H1 (cell line): ENCODE measurements around the gene ENTPD1. TPM values are rescaled to one million over a fixed set of nuclear protein-coding genes. Genes with fewer than 3 reads are reported as not detected.

Experiments
- CBX8 ChIP-seq: fragments of 300-800, 300-1000 bp; sonication (generic); IDR thresholded peaks from 2 replicates; pipeline ENCODE4 v1.7.1; 2016; ENCODE audit warnings: low read depth, low read length, borderline replicate concordance
- CHD7 ChIP-seq: fragments of 300-600 bp; sonication (generic); IDR thresholded peaks from 2 replicates; pipeline ENCODE4 v1.7.1; 2012; ENCODE audit warnings: low read length, moderate library complexity, mild to moderate bottlenecking, inconsistent platforms; ENCODE audit not compliant: insufficient replicate concordance
- HDAC2 ChIP-seq, 2 experiments: fragments of 300-600 bp in 1 of 2; sonication (generic) in 1 of 2; IDR thresholded peaks; 2 replicates each; pipeline ENCODE4 v1.6.1; 2011 to 2012; ENCODE audit warnings: low read depth in 2 of 2, low read length in 2 of 2, mild to moderate bottlenecking in 2 of 2, moderate library complexity in 2 of 2, borderline replicate concordance in 1 of 2, inconsistent platforms in 1 of 2
- POLR2A ChIP-seq, 2 experiments: IDR thresholded peaks; 1 replicate in 1 of 2; 2 replicates in 1 of 2; pipeline ENCODE4 v1.6.1; 2011; ENCODE audit warnings: low read depth in 2 of 2, low read length in 2 of 2, mild to moderate bottlenecking in 2 of 2; ENCODE audit errors: control extremely low read depth in 1 of 2
- SUZ12 ChIP-seq: fragments of 200-600 bp; sonication (generic); IDR thresholded peaks from 2 replicates; pipeline ENCODE4 v1.6.1; 2012; ENCODE audit warnings: mild to moderate bottlenecking, inconsistent platforms, low read length, moderate library complexity, mixed read lengths
- polyA plus RNA-seq, 7 experiments: library from polyadenylated mRNA; depleted of rRNA in 3 of 7; stranded (reverse) in 5 of 7; unstranded in 2 of 7; fragments of >200 nt in 5 of 7; fragments of 200-250 nt in 2 of 7; gene quantifications; 1 replicate in 5 of 7; 2 replicates in 1 of 7; 4 replicates in 1 of 7; pipeline versions ENCODE4 v1.2.1 to v1.2.3, GENCODE V29; 2011 to 2013; ENCODE audit warnings: missing spikeins in 2 of 7, mixed read lengths in 2 of 7
- total RNA-seq: library from RNA; stranded (reverse); fragmentation: NEBNext Ultra II Directional; extraction: Animal tissue kit (Norgen Biotek cat#: 25700); gene quantifications from 2 replicates; pipeline ENCODE4 v1.2.1, GENCODE V29; 2021

Gene ENTPD1
- total and polyA plus RNA-seq, 2 of the 8 experiments (the other 6 are each of a cell fraction or from before 2014, with no cell fraction given), result 2.2 to 2.5 TPM

- no peak for TF ChIP-seq CHD7
- TF ChIP-seq CBX8, result no peak
- no peak for TF ChIP-seq POLR2A (IDR thresholded peaks at IDR 0.05; ENCODE audit: control extremely low read depth in 1 of 2, low read depth in 2 of 2, low read length in 2 of 2)
- no peak for TF ChIP-seq SUZ12
- TF ChIP-seq HDAC2 (IDR thresholded peaks at IDR 0.05; ENCODE audit: borderline replicate concordance in 1 of 2, low read depth in 2 of 2, low read length in 2 of 2), result no peak
These were observed 152.5 kb downstream of the ENTPD1 start (continued) for GRCh38 chr10:95908450-95908849.
